ENCODE results near the gene AKT2.

DNA sequence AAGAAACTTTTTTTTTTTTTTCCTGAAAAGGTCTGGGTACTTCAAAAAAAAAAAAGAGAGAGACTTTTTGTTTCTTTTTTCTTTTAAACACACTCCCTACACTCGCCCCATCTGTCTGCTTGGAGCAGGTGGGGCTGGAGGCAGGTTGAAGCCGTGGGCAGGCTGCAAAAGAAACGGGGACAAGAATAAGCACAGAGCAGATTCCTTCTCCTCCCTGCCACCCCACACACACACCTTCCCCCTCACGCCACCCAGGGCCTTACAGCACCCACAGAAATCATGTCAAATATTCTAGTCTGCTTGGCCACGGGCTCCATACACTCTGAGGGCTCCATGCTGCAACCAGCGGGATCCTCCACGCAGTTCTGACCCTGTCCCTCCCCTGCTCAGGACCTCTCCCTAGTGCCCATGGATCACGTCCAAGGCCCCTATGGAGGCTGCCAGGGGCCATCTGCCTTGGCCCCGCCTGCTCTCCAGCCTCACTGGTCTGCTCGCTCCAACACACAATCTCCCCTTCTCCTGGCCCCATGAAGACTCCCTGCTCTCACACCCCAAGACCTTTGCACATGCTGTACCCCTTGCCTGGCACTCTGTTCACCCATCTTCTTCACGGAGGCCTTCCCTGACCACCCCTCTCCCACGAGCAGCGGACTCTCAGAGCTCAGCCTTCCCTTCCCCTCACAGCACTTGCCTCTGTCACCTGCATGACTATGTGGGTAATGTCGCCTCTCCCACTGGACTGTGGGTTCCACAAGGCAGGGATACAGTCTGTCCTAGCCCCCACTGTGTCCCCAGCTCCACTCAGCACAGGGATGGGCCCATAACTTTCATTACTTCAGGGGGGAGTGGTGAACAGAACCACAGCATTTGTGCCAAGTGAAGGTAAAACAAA is 11.4 kb downstream of the AKT2 start:
- TF ChIP-seq, protein P1, sequence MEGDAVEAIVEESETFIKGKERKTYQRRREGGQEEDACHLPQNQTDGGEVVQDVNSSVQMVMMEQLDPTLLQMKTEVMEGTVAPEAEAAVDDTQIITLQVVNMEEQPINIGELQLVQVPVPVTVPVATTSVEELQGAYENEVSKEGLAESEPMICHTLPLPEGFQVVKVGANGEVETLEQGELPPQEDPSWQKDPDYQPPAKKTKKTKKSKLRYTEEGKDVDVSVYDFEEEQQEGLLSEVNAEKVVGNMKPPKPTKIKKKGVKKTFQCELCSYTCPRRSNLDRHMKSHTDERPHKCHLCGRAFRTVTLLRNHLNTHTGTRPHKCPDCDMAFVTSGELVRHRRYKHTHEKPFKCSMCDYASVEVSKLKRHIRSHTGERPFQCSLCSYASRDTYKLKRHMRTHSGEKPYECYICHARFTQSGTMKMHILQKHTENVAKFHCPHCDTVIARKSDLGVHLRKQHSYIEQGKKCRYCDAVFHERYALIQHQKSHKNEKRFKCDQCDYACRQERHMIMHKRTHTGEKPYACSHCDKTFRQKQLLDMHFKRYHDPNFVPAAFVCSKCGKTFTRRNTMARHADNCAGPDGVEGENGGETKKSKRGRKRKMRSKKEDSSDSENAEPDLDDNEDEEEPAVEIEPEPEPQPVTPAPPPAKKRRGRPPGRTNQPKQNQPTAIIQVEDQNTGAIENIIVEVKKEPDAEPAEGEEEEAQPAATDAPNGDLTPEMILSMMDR (IDR thresholded peaks at IDR 0.05 in 4 of 5, conservative IDR thresholded peaks at IDR 0.05 in 1 of 5): no peak
- TF ChIP-seq POLR2A (IDR thresholded peaks at IDR 0.05): no peak

Data from gastrocnemius medialis (tissue), 4 donors.